ENCODE results near the gene CORT.
"Not testable (repeated sequence)": the region's sequence is repeated elsewhere in the genome, so short reads cannot be mapped to it uniquely, and the experiment has no call there.

CORT gene

GRCh38 chr1:10451287-10451686 is 1.5 kb downstream of the CORT start:
- WGBS (ENCODE audit: insufficient coverage, insufficient read length): no CpG with 5 or more reads among the region's 10 CpGs
- DNase-seq (ENCODE audit: low read depth, low spot score): no peak
- Histone ChIP-seq H3K4me3 (ENCODE audit: low read length) (no peak overlapping the region), H3K9me3 (ENCODE audit: control insufficient read depth, insufficient read depth, low read length) (no peaks in the 10 kb centered on the region), H3K27ac (ENCODE audit: low read length) (no peak overlapping the region), H3K27me3 (ENCODE audit: control insufficient read depth, insufficient read depth, low read length) (no peaks in the 10 kb centered on the region), H3K4me1 (ENCODE audit: control insufficient read depth, insufficient read depth, low read length) (peaks cover 3% of the 10 kb centered on the region), H3K36me3 (ENCODE audit: control insufficient read depth, insufficient read depth, low read length) (no peaks in the 10 kb centered on the region; the same call in 1 of the 2 replicates)

DNA sequence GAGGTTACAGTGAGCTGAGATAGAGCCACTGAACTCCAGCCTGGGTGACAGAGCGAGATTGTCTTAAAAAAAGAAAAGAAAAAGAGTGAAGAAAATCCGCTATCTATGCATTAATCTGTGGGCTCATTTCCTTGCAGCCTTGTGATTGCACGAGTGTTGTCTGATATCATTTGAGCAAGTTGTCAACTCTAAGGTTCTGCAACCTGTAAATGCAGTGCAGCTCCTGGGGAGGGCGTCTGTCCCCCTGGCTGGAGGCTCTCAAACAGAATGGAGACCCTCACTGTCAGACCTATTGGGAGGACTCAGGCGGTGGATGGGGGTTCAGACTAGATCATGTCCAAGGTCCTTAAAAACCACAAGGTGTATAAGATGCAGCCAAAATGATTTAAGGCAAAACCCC is 6.2 kb downstream of the CORT start:
- Histone ChIP-seq H3K27me3 (ENCODE audit: control insufficient read depth, insufficient read depth, low read length) (no peaks in the 10 kb centered on the region), H3K9me3 (ENCODE audit: control insufficient read depth, insufficient read depth, low read length) (no peaks in the 10 kb centered on the region), H3K36me3 (ENCODE audit: control insufficient read depth, insufficient read depth, low read length) (peaks cover 2% of the 10 kb centered on the region), H3K4me1 (ENCODE audit: control insufficient read depth, insufficient read depth, low read length) (no peaks in the 10 kb centered on the region), H3K4me3 (ENCODE audit: low read length) (no peak overlapping the region), H3K27ac (ENCODE audit: low read length) (no peak overlapping the region)
- WGBS (ENCODE audit: insufficient coverage, insufficient read length): no CpG with 5 or more reads among the region's 5 CpGs
- DNase-seq (ENCODE audit: low read depth, low spot score): no peak

- Histone ChIP-seq H3K4me3 (ENCODE audit: low read length) (no peak overlapping the region), H3K4me1 (ENCODE audit: control insufficient read depth, insufficient read depth, low read length) (no peaks in the 10 kb centered on the region), H3K27ac (ENCODE audit: low read length) (no peak overlapping the region), H3K9me3 (ENCODE audit: control insufficient read depth, insufficient read depth, low read length) (no peaks in the 10 kb centered on the region), H3K27me3 (ENCODE audit: control insufficient read depth, insufficient read depth, low read length) (no peaks in the 10 kb centered on the region), H3K36me3 (ENCODE audit: control insufficient read depth, insufficient read depth, low read length) (peaks cover 8% of the 10 kb centered on the region)
- WGBS (ENCODE audit: insufficient coverage, insufficient read length): no CpG with 5 or more reads among the region's 7 CpGs
- no peak for DNase-seq (ENCODE audit: low read depth, low spot score)
These were observed 6.8 kb downstream of the CORT start for GRCh38 chr1:10456661-10457060.

- not testable (repeated sequence) for H3K27ac ChIP-seq (ENCODE audit: low read length); H3K36me3 ChIP-seq (ENCODE audit: control insufficient read depth, insufficient read depth, low read length); H3K9me3 ChIP-seq (ENCODE audit: control insufficient read depth, insufficient read depth, low read length); DNase-seq (ENCODE audit: low read depth, low spot score); H3K4me3 ChIP-seq (ENCODE audit: low read length); H3K4me1 ChIP-seq (ENCODE audit: control insufficient read depth, insufficient read depth, low read length); H3K27me3 ChIP-seq (ENCODE audit: control insufficient read depth, insufficient read depth, low read length)
- no CpG with 5 or more reads among the region's 7 CpGs for WGBS (ENCODE audit: insufficient coverage, insufficient read length)
These were observed 7.6 kb downstream of the CORT start for GRCh38 chr1:10457462-10457861.

- Histone ChIP-seq H3K9me3 (ENCODE audit: control insufficient read depth, insufficient read depth, low read length) (no peaks in the 10 kb centered on the region), H3K4me3 (ENCODE audit: low read length) (no peak overlapping the region), H3K27ac (ENCODE audit: low read length) (no peak overlapping the region), H3K36me3 (ENCODE audit: control insufficient read depth, insufficient read depth, low read length) (peaks cover 10% of the 10 kb centered on the region), H3K4me1 (ENCODE audit: control insufficient read depth, insufficient read depth, low read length) (no peaks in the 10 kb centered on the region), H3K27me3 (ENCODE audit: control insufficient read depth, insufficient read depth, low read length) (no peaks in the 10 kb centered on the region)
- DNase-seq (ENCODE audit: low read depth, low spot score): no peak
- no CpG with 5 or more reads among the region's 9 CpGs for WGBS (ENCODE audit: insufficient coverage, insufficient read length)
These were observed 8.0 kb downstream of the CORT start for GRCh38 chr1:10457875-10458274.

DNA sequence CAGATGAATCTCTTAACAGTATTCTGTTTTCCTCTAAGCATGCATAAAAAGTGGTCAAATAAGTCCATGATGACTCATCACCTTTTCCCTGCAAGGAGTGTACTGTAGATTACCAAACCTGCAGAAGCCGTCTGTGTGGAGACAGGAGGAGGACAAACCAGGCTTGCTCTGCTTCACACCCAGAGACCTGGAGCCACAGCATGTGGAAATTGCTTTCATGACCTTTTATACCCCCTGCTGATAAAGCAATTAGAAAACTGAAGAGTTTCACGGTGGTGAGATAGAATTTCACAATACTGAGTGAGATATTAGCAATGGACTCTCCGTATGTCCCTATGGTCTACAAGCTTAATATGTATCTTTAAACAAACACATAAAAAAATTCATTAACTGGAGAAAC is 9.4 kb downstream of the CORT start:
- no peak overlapping the region for H3K27ac ChIP-seq (ENCODE audit: low read length)
- H3K4me1 ChIP-seq (ENCODE audit: control insufficient read depth, insufficient read depth, low read length): no peaks in the 10 kb centered on the region
- no peak for DNase-seq (ENCODE audit: low read depth, low spot score)
- WGBS (ENCODE audit: insufficient coverage, insufficient read length): no CpG with 5 or more reads among the region's 3 CpGs
- H3K4me3 ChIP-seq (ENCODE audit: low read length): no peak overlapping the region
- H3K9me3 ChIP-seq (ENCODE audit: control insufficient read depth, insufficient read depth, low read length): no peaks in the 10 kb centered on the region
- no peaks in the 10 kb centered on the region for H3K27me3 ChIP-seq (ENCODE audit: control insufficient read depth, insufficient read depth, low read length)
- H3K36me3 ChIP-seq (ENCODE audit: control insufficient read depth, insufficient read depth, low read length): peaks cover 16% of the 10 kb centered on the region

GRCh38 chr1:10467078-10467477 is 17.2 kb downstream of the CORT start:
- DNase-seq (ENCODE audit: low read depth, low spot score): no peak
- H3K4me1 ChIP-seq (ENCODE audit: control insufficient read depth, insufficient read depth, low read length): no peaks in the 10 kb centered on the region
- no peaks in the 10 kb centered on the region for H3K9me3 ChIP-seq (ENCODE audit: control insufficient read depth, insufficient read depth, low read length)
- WGBS (ENCODE audit: insufficient coverage, insufficient read length): no CpG with 5 or more reads among the region's 2 CpGs
- peaks cover 26% of the 10 kb centered on the region for H3K36me3 ChIP-seq (ENCODE audit: control insufficient read depth, insufficient read depth, low read length)
- H3K27ac ChIP-seq (ENCODE audit: low read length): no peak overlapping the region
- H3K27me3 ChIP-seq (ENCODE audit: control insufficient read depth, insufficient read depth, low read length): no peaks in the 10 kb centered on the region
- no peak overlapping the region for H3K4me3 ChIP-seq (ENCODE audit: low read length)

DNA sequence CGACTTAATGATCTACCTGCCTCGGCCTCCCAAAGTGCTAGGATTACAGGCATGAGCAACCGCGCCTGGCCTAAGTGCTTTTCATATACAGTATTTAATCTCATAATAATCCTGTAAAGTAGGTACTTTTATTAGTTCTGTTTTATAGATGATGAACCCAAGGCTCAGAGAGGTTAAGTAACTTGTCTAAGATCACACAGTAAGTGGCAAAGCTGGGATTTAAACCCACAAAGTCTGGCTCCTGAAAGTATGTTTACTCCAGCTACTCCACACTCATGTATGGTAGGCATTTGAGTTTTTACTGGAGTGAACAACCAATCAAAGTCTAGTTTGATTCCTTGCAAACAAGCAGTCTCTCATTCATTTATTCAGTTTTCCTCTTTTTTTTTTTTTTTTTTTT is 20.2 kb downstream of the CORT start:
- H3K4me3 ChIP-seq (ENCODE audit: low read length): no peak overlapping the region
- H3K27me3 ChIP-seq (ENCODE audit: control insufficient read depth, insufficient read depth, low read length): no peaks in the 10 kb centered on the region
- WGBS (ENCODE audit: insufficient coverage, insufficient read length): no CpG with 5 or more reads among the region's 4 CpGs
- no peaks in the 10 kb centered on the region for H3K4me1 ChIP-seq (ENCODE audit: control insufficient read depth, insufficient read depth, low read length)
- no peaks in the 10 kb centered on the region for H3K9me3 ChIP-seq (ENCODE audit: control insufficient read depth, insufficient read depth, low read length)
- H3K27ac ChIP-seq (ENCODE audit: low read length): no peak overlapping the region
- H3K36me3 ChIP-seq (ENCODE audit: control insufficient read depth, insufficient read depth, low read length): peaks cover 13% of the 10 kb centered on the region; the same call in 1 of the 2 replicates
- DNase-seq (ENCODE audit: low read depth, low spot score): no peak

GRCh38 chr1:10471411-10472219 is 21.8 kb downstream of the CORT start:
- Histone ChIP-seq H3K36me3 (ENCODE audit: control insufficient read depth, insufficient read depth, low read length) (peaks cover 10% of the 10 kb centered on the region; the same call in 1 of the 2 replicates), H3K9me3 (ENCODE audit: control insufficient read depth, insufficient read depth, low read length) (no peaks in the 10 kb centered on the region), H3K4me1 (ENCODE audit: control insufficient read depth, insufficient read depth, low read length) (no peaks in the 10 kb centered on the region), H3K27me3 (ENCODE audit: control insufficient read depth, insufficient read depth, low read length) (no peaks in the 10 kb centered on the region), H3K27ac (ENCODE audit: low read length) (no peak overlapping the region), H3K4me3 (ENCODE audit: low read length) (peak overlapping the region; percentile 76)
- WGBS (ENCODE audit: insufficient coverage, insufficient read length): no CpG with 5 or more reads among the region's 23 CpGs
- no peak for DNase-seq (ENCODE audit: low read depth, low spot score)

- Histone ChIP-seq H3K4me3 (ENCODE audit: low read length) (peak within 1 kb of the TSS; percentile 76), H3K4me1 (ENCODE audit: control insufficient read depth, insufficient read depth, low read length) (no peaks in the 10 kb centered on the region), H3K9me3 (ENCODE audit: control insufficient read depth, insufficient read depth, low read length) (no peaks in the 10 kb centered on the region), H3K36me3 (ENCODE audit: control insufficient read depth, insufficient read depth, low read length) (peaks cover 9% of the 10 kb centered on the region; the same call in 1 of the 2 replicates), H3K27me3 (ENCODE audit: control insufficient read depth, insufficient read depth, low read length) (no peaks in the 10 kb centered on the region), H3K27ac (ENCODE audit: low read length) (no peak within 1 kb of the TSS)
- WGBS (ENCODE audit: insufficient coverage, insufficient read length): no CpG with 5 or more reads among the region's 59 CpGs
- DNase-seq (ENCODE audit: low read depth, low spot score): peak; percentile 93
These were observed 22.7 kb downstream of the CORT start, which contains the start of gene DFFA for GRCh38 chr1:10472220-10473144. DFFA (minus strand) TSS chr1:10472529; CDS start chr1:10472458, 71 bp downstream.
